ENCODE data around the gene MAPKAPK5.
A peak's percentile ranks its signal among the peaks of the same experiment; 100 is the strongest.
"Not testable (repeated sequence)": the region's sequence is repeated elsewhere in the genome, so short reads cannot be mapped to it uniquely, and the experiment has no call there.

GRCh38 chr12:111824312-111824711 lies 17.7 kb upstream of the MAPKAPK5 start:
- peak; percentile 50 for TF ChIP-seq CTCF (IDR thresholded peaks at IDR 0.05; ENCODE audit: low read depth, low read length, poor library complexity, severe bottlenecking)
- TF ChIP-seq EZH2phosphoT487 (IDR thresholded peaks at IDR 0.05; ENCODE audit: borderline replicate concordance, low read length): not testable (repeated sequence)
